ENCODE results near the gene PRELID1. TPM values are rescaled to one million over a fixed set of nuclear protein-coding genes. Genes with fewer than 3 reads are reported as not detected.
"Not testable (repeated sequence)": the region's sequence is repeated elsewhere in the genome, so short reads cannot be mapped to it uniquely, and the experiment has no call there.

The PRELID1 gene
- 914 and 924 TPM in 2 replicates for total RNA-seq (2014; rRNA removed; shearing (Covaris generic); ENCODE audit: low replicate concordance)

DNA sequence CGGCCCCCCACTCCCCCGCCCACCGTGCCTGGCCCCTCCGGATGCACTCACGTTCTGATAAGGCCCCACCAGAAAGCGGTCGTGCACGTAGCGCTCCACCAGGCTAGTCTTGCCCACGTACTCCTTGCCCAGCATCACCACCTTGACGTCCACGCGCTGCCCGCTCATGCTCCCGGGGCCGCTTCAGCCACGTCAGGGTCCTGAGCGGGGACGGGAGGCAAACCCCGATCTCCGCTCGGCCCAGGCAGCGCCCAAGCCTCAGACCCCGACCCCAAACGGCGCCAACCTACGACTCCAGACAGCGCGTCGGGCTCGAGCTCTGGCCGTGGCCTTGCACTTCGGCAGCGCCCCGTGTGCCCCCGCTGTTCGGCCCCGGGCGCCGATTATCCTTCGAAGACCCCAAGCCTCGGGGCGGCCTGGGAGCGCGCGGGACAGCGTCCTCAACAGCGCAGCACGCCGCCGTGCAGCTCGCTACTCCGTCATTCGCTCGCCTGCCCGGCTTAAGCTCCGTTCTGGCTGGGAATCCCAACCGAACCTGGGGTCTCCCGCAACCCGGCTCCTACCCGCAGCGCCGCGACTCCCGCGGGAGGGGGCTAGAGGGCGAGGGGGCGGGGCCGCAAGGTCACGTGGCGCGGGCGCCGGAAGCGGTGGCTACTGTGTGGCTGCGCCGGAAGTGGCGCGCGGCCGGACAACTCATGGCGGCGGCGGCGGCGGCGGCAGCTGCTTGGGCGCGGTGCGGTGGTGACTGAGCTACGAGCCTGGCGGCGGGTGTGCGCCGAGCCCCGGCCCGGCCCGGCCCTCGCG lies at the start of gene PRELID1, which contains the start of gene RAB24:
PRELID1 (plus strand) TSS at position 679 of the 804 bp plus-strand sequence. CDS start 187 bp downstream, outside the sequence.
RAB24 (minus strand) TSS at position 599 of the 804 bp plus-strand sequence; CDS start at position 168, 431 bp downstream.
- peaks cover 77% of the 10 kb centered on the region for H3K36me3 ChIP-seq
- peak; percentile 93 for DNase-seq
- H3K4me3 ChIP-seq = peak within 1 kb of the TSS; percentile 100
- H3K9me3 ChIP-seq = no peaks in the 10 kb centered on the region
- no peaks in the 10 kb centered on the region for H3K27me3 ChIP-seq

DNA sequence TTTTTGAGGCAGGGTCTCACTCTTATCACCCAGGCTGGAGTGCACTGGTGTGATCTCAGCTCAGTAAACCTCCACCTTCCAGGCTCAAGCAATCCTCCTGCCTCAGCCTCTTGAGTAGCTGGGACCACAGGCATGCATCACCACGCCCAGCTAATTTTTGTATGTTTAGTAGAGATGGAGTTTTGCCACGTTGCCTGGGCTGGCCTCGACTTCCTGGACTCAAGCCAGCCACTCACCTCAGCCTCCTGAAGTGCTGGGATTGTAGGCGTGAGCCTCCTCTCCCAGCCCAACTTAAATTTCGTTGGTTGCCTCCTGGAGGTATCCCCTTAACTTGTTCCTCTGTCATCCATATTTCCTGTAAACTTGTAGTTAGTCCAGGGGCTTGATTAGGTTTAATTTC lies 47.3 kb upstream of the PRELID1 start:
- Histone ChIP-seq H3K4me3 (no peak overlapping the region), H3K9me3 (no peaks in the 10 kb centered on the region), H3K36me3 (peaks cover 75% of the 10 kb centered on the region), H3K27me3 (no peaks in the 10 kb centered on the region)
- peak; percentile 47 for DNase-seq

GRCh38 chr5:177258711-177259110 lies 44.9 kb upstream of the PRELID1 start:
- not testable (repeated sequence) for H3K27me3 ChIP-seq, H3K4me3 ChIP-seq, DNase-seq, H3K9me3 ChIP-seq
- peaks cover 79% of the 10 kb centered on the region for H3K36me3 ChIP-seq

GRCh38 chr5:177260961-177261360 lies 42.6 kb upstream of the PRELID1 start:
- no peak for DNase-seq

GRCh38 chr5:177261510-177261909 lies 42.1 kb upstream of the PRELID1 start:
- Histone ChIP-seq H3K27me3 (no peaks in the 10 kb centered on the region), H3K4me3 (no peak overlapping the region), H3K36me3 (peaks cover 84% of the 10 kb centered on the region), H3K9me3 (no peaks in the 10 kb centered on the region)
- DNase-seq = no peak

More at GRCh38 chr5:177260961-177261360, 42.6 kb upstream of the PRELID1 start:
- no peaks in the 10 kb centered on the region for H3K9me3 ChIP-seq
- H3K27me3 ChIP-seq = no peaks in the 10 kb centered on the region
- no peak overlapping the region for H3K4me3 ChIP-seq
- H3K36me3 ChIP-seq = peaks cover 81% of the 10 kb centered on the region

- H3K4me3 ChIP-seq = no peak overlapping the region
- no peaks in the 10 kb centered on the region for H3K9me3 ChIP-seq
- no peak for DNase-seq
- peaks cover 88% of the 10 kb centered on the region for H3K36me3 ChIP-seq
- no peaks in the 10 kb centered on the region for H3K27me3 ChIP-seq
Measured at GRCh38 chr5:177264178-177264577, 39.4 kb upstream of the PRELID1 start.

GRCh38 chr5:177265395-177265794 lies 38.2 kb upstream of the PRELID1 start:
- Histone ChIP-seq H3K4me3 (no peak overlapping the region), H3K9me3 (no peaks in the 10 kb centered on the region), H3K36me3 (peaks cover 87% of the 10 kb centered on the region), H3K27me3 (no peaks in the 10 kb centered on the region)
- no peak for DNase-seq

DNA sequence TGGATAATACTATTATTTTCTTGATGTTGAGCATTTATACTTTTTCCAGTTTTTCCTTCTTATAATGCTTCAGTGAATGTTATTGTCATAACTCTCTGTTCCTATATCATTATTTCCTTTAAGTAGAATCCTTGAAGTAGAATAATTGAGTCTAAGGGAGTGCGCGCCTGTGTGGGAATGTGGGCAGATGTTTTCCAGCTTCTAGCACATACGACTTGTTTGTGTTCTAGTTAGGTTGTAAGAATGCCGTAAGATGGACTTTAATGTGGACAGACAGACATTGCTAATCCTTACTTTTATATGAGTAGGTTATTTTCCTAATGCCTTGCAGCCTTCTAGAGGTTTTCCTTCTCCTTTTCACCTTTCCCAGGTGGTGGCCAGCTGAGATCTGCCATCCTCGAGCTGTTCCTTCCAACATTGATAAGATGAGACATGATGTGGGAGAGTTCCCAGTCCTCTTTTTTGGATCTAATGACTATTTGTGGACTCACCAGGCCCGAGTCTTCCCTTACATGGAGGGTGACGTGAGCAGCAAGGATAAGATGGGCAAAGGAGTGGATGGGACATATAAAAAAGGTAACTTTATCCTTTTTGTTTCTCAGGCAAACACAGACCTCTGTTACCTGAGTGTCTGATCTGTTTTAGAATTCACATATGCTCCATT lies 34.2 kb upstream of the PRELID1 start:
- Histone ChIP-seq H3K36me3 (peaks cover 79% of the 10 kb centered on the region), H3K27me3 (no peaks in the 10 kb centered on the region), H3K4me3 (no peak overlapping the region), H3K9me3 (no peaks in the 10 kb centered on the region)
- DNase-seq = no peak

DNA sequence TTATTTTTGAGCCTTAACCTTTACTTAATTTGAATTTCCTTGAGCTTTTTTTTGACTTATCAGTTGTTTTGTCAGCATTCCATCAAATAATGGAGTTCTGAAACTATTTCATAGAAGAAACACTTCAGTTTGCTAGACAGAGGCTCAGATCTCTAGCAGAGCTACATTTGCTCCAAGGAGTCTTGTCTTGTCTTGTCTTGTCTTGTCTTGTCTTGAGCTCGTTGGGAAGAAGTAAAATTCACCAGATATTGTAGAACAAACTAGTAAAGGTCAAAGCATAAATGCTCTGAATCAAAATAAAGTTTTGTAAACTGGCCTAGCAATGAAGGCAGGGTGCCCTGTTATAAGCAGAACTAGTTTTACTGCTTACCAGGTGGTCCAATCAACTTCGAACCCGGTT lies 33.6 kb upstream of the PRELID1 start:
- Histone ChIP-seq H3K36me3 (peaks cover 79% of the 10 kb centered on the region), H3K27me3 (no peaks in the 10 kb centered on the region)
- no peak for DNase-seq

DNA sequence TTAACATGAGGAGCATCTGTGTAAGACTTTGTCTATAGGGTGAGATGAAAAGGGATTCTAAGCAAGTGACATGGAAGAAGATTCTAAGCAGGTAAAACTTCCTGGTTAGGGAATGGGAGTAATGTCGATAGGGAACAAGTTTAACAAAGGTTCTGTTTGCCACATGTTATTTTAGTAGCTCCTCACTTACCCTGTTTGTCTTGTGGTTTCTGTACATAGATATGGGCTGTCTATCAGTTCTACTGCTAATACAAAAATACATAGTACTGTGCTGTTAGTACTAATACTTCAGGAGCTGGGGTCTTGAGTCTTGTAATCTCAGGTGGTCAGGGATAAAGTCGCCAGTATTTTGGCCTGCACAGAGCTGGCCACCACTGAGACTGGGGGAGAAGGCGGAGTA lies 32.9 kb upstream of the PRELID1 start:
- no peak for DNase-seq
- no peaks in the 10 kb centered on the region for H3K27me3 ChIP-seq
- no peaks in the 10 kb centered on the region for H3K9me3 ChIP-seq
- peaks cover 79% of the 10 kb centered on the region for H3K36me3 ChIP-seq
- no peak overlapping the region for H3K4me3 ChIP-seq

More for the DNA sequence above, 33.6 kb upstream of the PRELID1 start:
- no peaks in the 10 kb centered on the region for H3K9me3 ChIP-seq
- H3K4me3 ChIP-seq = no peak overlapping the region

GRCh38 chr5:177271113-177271512 lies 32.5 kb upstream of the PRELID1 start:
- Histone ChIP-seq H3K27me3 (no peaks in the 10 kb centered on the region), H3K4me3 (no peak overlapping the region), H3K36me3 (peaks cover 79% of the 10 kb centered on the region), H3K9me3 (no peaks in the 10 kb centered on the region)
- DNase-seq = no peak

GRCh38 chr5:177275883-177276282 lies 27.7 kb upstream of the PRELID1 start:
- Histone ChIP-seq H3K9me3 (no peaks in the 10 kb centered on the region), H3K27me3 (no peaks in the 10 kb centered on the region), H3K36me3 (peaks cover 73% of the 10 kb centered on the region), H3K4me3 (no peak overlapping the region)
- no peak for DNase-seq

DNA sequence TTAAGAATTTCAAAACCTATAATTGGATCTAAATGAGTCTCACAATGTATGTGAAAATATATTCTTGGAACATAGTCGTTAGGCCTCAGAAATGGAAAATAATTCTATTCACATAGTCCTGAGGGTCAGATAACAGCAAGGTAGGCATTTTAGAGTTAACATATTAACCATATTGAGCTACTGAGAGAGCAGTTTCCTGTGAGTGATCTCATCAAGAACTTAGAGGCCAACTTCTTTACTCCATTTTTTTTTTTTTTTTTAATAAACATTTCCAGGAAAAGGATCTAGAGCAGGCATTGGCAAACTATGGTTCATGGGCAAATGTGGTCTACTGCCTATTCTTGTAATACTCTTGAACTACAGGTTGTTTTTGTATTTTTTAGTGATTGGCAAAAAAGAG lies 26.7 kb upstream of the PRELID1 start:
- H3K27me3 ChIP-seq = no peaks in the 10 kb centered on the region
- no peak for DNase-seq
- peaks cover 70% of the 10 kb centered on the region for H3K36me3 ChIP-seq
- H3K9me3 ChIP-seq = no peaks in the 10 kb centered on the region
- no peak overlapping the region for H3K4me3 ChIP-seq

DNA sequence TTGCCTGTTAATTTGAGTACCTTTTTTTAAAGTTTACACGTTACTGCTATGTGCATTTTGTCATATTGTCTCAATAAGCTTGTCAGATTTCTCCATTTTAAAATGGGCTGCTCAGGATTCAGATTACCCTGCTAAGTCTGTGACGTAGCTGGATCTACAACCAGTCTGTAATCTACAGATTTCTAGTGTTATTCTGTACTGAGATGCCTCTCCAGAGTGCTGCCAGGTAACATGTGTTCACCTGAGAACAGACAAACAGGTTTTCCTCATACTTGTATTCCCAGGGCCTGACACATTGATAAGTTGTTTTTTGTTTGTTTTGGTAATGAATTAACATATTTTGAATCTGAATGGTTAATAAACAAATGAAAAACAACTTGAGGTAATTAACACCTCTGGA lies 15.4 kb upstream of the PRELID1 start:
- no peak for DNase-seq
- Histone ChIP-seq H3K27me3 (no peaks in the 10 kb centered on the region), H3K4me3 (no peak overlapping the region), H3K36me3 (peaks cover 92% of the 10 kb centered on the region), H3K9me3 (no peaks in the 10 kb centered on the region)

- peaks cover 93% of the 10 kb centered on the region for H3K36me3 ChIP-seq
Measured at GRCh38 chr5:177290816-177291596, 12.6 kb upstream of the PRELID1 start.

GRCh38 chr5:177291735-177292134 lies 11.9 kb upstream of the PRELID1 start:
- DNase-seq = no peak
- Histone ChIP-seq H3K36me3 (peaks cover 93% of the 10 kb centered on the region), H3K4me3 (no peak overlapping the region), H3K9me3 (no peaks in the 10 kb centered on the region), H3K27me3 (no peaks in the 10 kb centered on the region)

More at GRCh38 chr5:177290816-177291596, 12.6 kb upstream of the PRELID1 start:
- Histone ChIP-seq H3K4me3 (no peak overlapping the region), H3K27me3 (no peaks in the 10 kb centered on the region), H3K9me3 (no peaks in the 10 kb centered on the region)
- DNase-seq = no peak
